Neural cell (in vitro differentiated cells): ENCODE measurements around the gene AGPS.

Experiments
- EP300 ChIP-seq: fragments of 450-650 bp; conservative IDR thresholded peaks from 2 replicates; pipeline ENCODE4 v1.6.1; 2014; ENCODE audit warnings: antibody characterized with exemption, mild to moderate bottlenecking, moderate library complexity; ENCODE audit not compliant: poor library complexity, severe bottlenecking
- EZH2 ChIP-seq: fragments of 200-600, 300-800 bp; shearing (Covaris generic), sonication (generic); IDR thresholded peaks from 2 replicates; pipeline ENCODE4 v1.6.1; 2014; ENCODE audit warnings: antibody characterized with exemption, low read length, borderline replicate concordance, mild to moderate bottlenecking; ENCODE audit not compliant: insufficient read depth, poor library complexity, severe bottlenecking
- MXI1 ChIP-seq: fragments of 450-650 bp; conservative IDR thresholded peaks from 2 replicates; pipeline ENCODE4 v1.6.1; 2014; ENCODE audit warnings: antibody characterized with exemption, mild to moderate bottlenecking; ENCODE audit not compliant: poor library complexity, severe bottlenecking
- POLR2AphosphoS5 ChIP-seq: IDR thresholded peaks from 2 replicates; pipeline ENCODE4 v1.6.1; 2012
- RAD21 ChIP-seq: fragments of 450-650 bp; conservative IDR thresholded peaks from 2 replicates; pipeline ENCODE4 v1.6.1; 2014; ENCODE audit warnings: antibody characterized with exemption, mild to moderate bottlenecking, moderate library complexity
- SMC3 ChIP-seq: fragments of 450-650 bp; conservative IDR thresholded peaks from 2 replicates; pipeline ENCODE4 v1.6.1; 2014; ENCODE audit warnings: antibody characterized with exemption, mild to moderate bottlenecking, moderate library complexity; ENCODE audit not compliant: poor library complexity
- TF ChIP-seq, protein P1 (sequence below): fragments of 450-650 bp; IDR thresholded peaks from 2 replicates; pipeline ENCODE4 v1.5.1; 2014; ENCODE audit warnings: antibody characterized with exemption, mild to moderate bottlenecking, moderate library complexity; ENCODE audit not compliant: poor library complexity, severe bottlenecking

DNA sequence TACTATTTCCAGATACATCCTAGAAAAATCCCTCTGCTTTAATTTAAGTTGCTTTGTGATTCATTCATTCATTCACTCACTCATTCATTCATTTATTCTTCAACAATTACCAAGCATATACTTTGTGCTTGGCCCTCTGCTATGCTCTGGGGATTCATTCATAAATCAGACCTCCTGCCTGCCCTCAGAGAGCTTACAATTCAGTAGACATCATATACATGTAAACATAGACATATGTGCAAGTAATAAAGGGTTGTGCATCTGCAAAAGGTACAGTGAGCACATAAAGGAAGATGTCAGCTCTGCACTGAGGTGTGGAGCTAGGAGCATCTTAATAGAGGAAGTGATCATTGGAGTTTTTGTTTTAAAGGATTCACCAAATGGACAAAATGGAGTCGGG is 189.4 kb downstream of the AGPS start:
- TF ChIP-seq MXI1 (no peak), RAD21 (no peak), POLR2AphosphoS5 (no peak), EZH2 (no peak), EP300 (no peak), SMC3 (no peak)
- TF ChIP-seq, protein P1, sequence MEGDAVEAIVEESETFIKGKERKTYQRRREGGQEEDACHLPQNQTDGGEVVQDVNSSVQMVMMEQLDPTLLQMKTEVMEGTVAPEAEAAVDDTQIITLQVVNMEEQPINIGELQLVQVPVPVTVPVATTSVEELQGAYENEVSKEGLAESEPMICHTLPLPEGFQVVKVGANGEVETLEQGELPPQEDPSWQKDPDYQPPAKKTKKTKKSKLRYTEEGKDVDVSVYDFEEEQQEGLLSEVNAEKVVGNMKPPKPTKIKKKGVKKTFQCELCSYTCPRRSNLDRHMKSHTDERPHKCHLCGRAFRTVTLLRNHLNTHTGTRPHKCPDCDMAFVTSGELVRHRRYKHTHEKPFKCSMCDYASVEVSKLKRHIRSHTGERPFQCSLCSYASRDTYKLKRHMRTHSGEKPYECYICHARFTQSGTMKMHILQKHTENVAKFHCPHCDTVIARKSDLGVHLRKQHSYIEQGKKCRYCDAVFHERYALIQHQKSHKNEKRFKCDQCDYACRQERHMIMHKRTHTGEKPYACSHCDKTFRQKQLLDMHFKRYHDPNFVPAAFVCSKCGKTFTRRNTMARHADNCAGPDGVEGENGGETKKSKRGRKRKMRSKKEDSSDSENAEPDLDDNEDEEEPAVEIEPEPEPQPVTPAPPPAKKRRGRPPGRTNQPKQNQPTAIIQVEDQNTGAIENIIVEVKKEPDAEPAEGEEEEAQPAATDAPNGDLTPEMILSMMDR: no peak
